Testis (tissue), 3 donors: ENCODE results near the gene CDC123. TPM values are rescaled to one million over a fixed set of nuclear protein-coding genes. Genes with fewer than 3 reads are reported as not detected.

Source experiments
- polyA plus RNA-seq: library from polyadenylated mRNA; stranded (reverse); fragments of 350-450 nt; fragmentation: Illumina TruSeq; extraction: RNeasy Lipid Tissue Mini Kit (QIAGEN cat#74804); gene quantifications from one replicate; pipeline ENCODE4 v1.2.3, GENCODE V29; 2014; ENCODE audit warnings: low read depth, low replicate concordance; ENCODE audit not compliant: insufficient read depth
- total RNA-seq, 2 donors: library from RNA; depleted of rRNA; stranded (reverse); fragments of >200 nt; gene quantifications; one replicate each; pipeline ENCODE4 v1.2.3, GENCODE V29; 2016

The CDC123 gene
- total and polyA plus RNA-seq, 3 donors from 2014 or later = 62.4 to 87.4 (median 71.7) TPM

Other genes with a start within 250 kb of the CDC123 start
- gene UPF2, start 153.4 kb upstream of the CDC123 start, total RNA-seq = 10 to 100 TPM; 36.9 to 43.7 TPM
- 15.7 TPM for gene UPF2, start 153.4 kb upstream of the CDC123 start, polyA plus RNA-seq
- gene DHTKD1, start 127.2 kb upstream of the CDC123 start, total RNA-seq = 10 to 100 TPM; 26.1 to 28.8 TPM
- gene DHTKD1, start 127.2 kb upstream of the CDC123 start, polyA plus RNA-seq = 15.6 TPM
- 10 to 100 TPM; 28.6 to 46.4 TPM for gene SEC61A2, start 66.5 kb upstream of the CDC123 start, total RNA-seq
- gene SEC61A2, start 66.5 kb upstream of the CDC123 start, polyA plus RNA-seq = 57.5 TPM
- 10 to 100 TPM; 22.0 to 26.5 TPM for gene NUDT5, start 297 bp upstream of the CDC123 start, total RNA-seq
- gene NUDT5, start 297 bp upstream of the CDC123 start, polyA plus RNA-seq = 25.9 TPM
- gene CAMK1D, start 153.4 kb downstream of the CDC123 start, total RNA-seq = 10 to 100 TPM in 1 of 2 donors, 1 to 10 TPM in 1; 10.0 to 14.5 TPM
- gene CAMK1D, start 153.4 kb downstream of the CDC123 start, polyA plus RNA-seq = 14.0 TPM